Left lung (tissue), 10 donors: Measurements from ENCODE around the gene ARPC4. TPM values are rescaled to one million over a fixed set of nuclear protein-coding genes. Genes with fewer than 3 reads are reported as not detected.

ENCODE experiments used
- ATAC-seq: fragments of 200-7000 bp; cut with Tn5 transposase; one replicate; pipeline ENCODE4 v1.9.1; 2020; ENCODE audit warnings: moderate library complexity
- DNase-seq, 4 donors: peaks; one replicate each; pipeline ENCODE4 v3.0.0-alpha.2; 2013 to 2020
- H3K27ac ChIP-seq, 2 donors: fragments of 200-600 bp; sonication (generic) in 1 of 2; one replicate each; pipeline versions ENCODE4 v1.5.0 to v1.8.0; 2020 to 2021
- H3K27me3 ChIP-seq, 2 donors: fragments of 200-600 bp; sonication (generic) in 1 of 2; one replicate each; pipeline versions ENCODE4 v1.5.0 to v1.8.0; 2020 to 2021
- H3K36me3 ChIP-seq, 2 donors: fragments of 200-600 bp; sonication (generic) in 1 of 2; one replicate each; pipeline versions ENCODE4 v1.5.0 to v1.8.0; 2020 to 2021
- H3K4me1 ChIP-seq, 2 donors: fragments of 200-600 bp; one replicate each; pipeline ENCODE4 v1.8.0; 2021
- H3K4me3 ChIP-seq, 2 donors: fragments of 200-600 bp; sonication (generic) in 1 of 2; one replicate each; pipeline versions ENCODE4 v1.5.0 to v1.8.0; 2020 to 2021; ENCODE audit warnings: mild to moderate bottlenecking in 1 of 2
- H3K9me3 ChIP-seq, 2 donors: fragments of 200-600 bp; sonication (generic) in 1 of 2; one replicate each; pipeline versions ENCODE4 v1.5.0 to v1.8.0; 2020 to 2021
- CTCF ChIP-seq, 2 donors: fragments of 200-600 bp; sonication (generic) in 1 of 2; IDR thresholded peaks; one replicate each; pipeline versions ENCODE4 v1.5.0 to v1.8.0; 2021; ENCODE audit warnings: antibody characterized with exemption in 2 of 2
- intact Hi-C, 2 donors: fragments of 100-400 bp; cut with DNase I; formaldehyde crosslinking; loops; one replicate each; pipeline versions ENCODE4 v1.11.2 to v1.14.2; 2022
- polyA plus RNA-seq, 6 donors: library from polyadenylated mRNA; unstranded; fragments of 120-200 nt; gene quantifications; one replicate each; pipeline ENCODE4 v1.2.1, GENCODE V29; 2013; ENCODE audit not compliant: insufficient read length in 6 of 6
- total RNA-seq, 2 donors: library from RNA; stranded (reverse); fragmentation: NEBNext Ultra II Directional; extraction: Animal tissue kit (Norgen Biotek cat#: 25700); gene quantifications; one replicate each; pipeline ENCODE4 v1.2.1, GENCODE V29; 2021
- donor health status: DM: no; HTN: yes; CAD: no.
- donor health status: DM: no; HTN: no; CAD: no.

Gene ARPC4
- total and polyA plus RNA-seq, 8 donors, result 87.7 to 193 (median 112) TPM

- no peak for ATAC-seq
- Histone ChIP-seq H3K36me3 (peaks cover 0 to 78% of the 10 kb centered on the region in 2 donors), H3K4me1 (no peaks in the 10 kb centered on the region), H3K4me3 (no peak overlapping the region), H3K27ac (no peak overlapping the region), H3K27me3 (no peaks in the 10 kb centered on the region), H3K9me3 (no peaks in the 10 kb centered on the region)
- no peak for DNase-seq
- no peak for TF ChIP-seq CTCF (IDR thresholded peaks at IDR 0.05)
- intact Hi-C loops, result no loop called here
Observed at GRCh38 chr3:9760779-9761505, 31.9 kb upstream of the ARPC4 start.

GRCh38 chr3:9761919-9762318, 31.0 kb upstream of the ARPC4 start:
- no peak for ATAC-seq
- Histone ChIP-seq H3K27ac (no peak overlapping the region), H3K9me3 (no peaks in the 10 kb centered on the region), H3K36me3 (peaks cover 0 to 76% of the 10 kb centered on the region in 2 donors), H3K4me3 (no peak overlapping the region), H3K4me1 (peaks cover 0 to 6% of the 10 kb centered on the region in 2 donors), H3K27me3 (no peaks in the 10 kb centered on the region)
- intact Hi-C loops, result no loop called here
- TF ChIP-seq CTCF (IDR thresholded peaks at IDR 0.05), result no peak
- DNase-seq, result no peak

GRCh38 chr3:9762871-9763270, 30.0 kb upstream of the ARPC4 start:
- no peak for DNase-seq
- H3K9me3 ChIP-seq, result no peaks in the 10 kb centered on the region
- no peak overlapping the region for H3K4me3 ChIP-seq
- H3K27ac ChIP-seq, result no peak overlapping the region
- H3K4me1 ChIP-seq, result peaks cover 0 to 16% of the 10 kb centered on the region in 2 donors
- no peaks in the 10 kb centered on the region for H3K27me3 ChIP-seq
- peaks cover 0 to 66% of the 10 kb centered on the region in 2 donors for H3K36me3 ChIP-seq
- no peak for TF ChIP-seq CTCF (IDR thresholded peaks at IDR 0.05)
- ATAC-seq, result no peak
- intact Hi-C loops, result no loop called here

- no peak for DNase-seq
- Histone ChIP-seq H3K27ac (no peak overlapping the region), H3K4me1 (peaks cover 12 to 44% of the 10 kb centered on the region in 2 donors), H3K36me3 (peaks cover 0 to 36% of the 10 kb centered on the region in 2 donors), H3K27me3 (no peaks in the 10 kb centered on the region), H3K4me3 (no peak overlapping the region), H3K9me3 (no peaks in the 10 kb centered on the region)
- no peak for ATAC-seq
- no peak for TF ChIP-seq CTCF (IDR thresholded peaks at IDR 0.05)
- intact Hi-C loops, result no loop called here
Observed at GRCh38 chr3:9765865-9766264, 27.0 kb upstream of the ARPC4 start.

GRCh38 chr3:9767418-9767817, 25.5 kb upstream of the ARPC4 start:
- Histone ChIP-seq H3K4me1 (peaks cover 12 to 46% of the 10 kb centered on the region in 2 donors), H3K27ac (peak overlapping the region; percentile 30 to 62), H3K9me3 (no peaks in the 10 kb centered on the region), H3K4me3 (no peak overlapping the region), H3K27me3 (no peaks in the 10 kb centered on the region), H3K36me3 (peaks cover 0 to 21% of the 10 kb centered on the region in 2 donors)
- DNase-seq, result no peak
- intact Hi-C loops, result no loop called here
- TF ChIP-seq CTCF (IDR thresholded peaks at IDR 0.05), result no peak
- no peak for ATAC-seq
